Myocyte (in vitro differentiated cells): ENCODE measurements around the gene DOCK10. TPM values are rescaled to one million over a fixed set of nuclear protein-coding genes. Genes with fewer than 3 reads are reported as not detected.

ENCODE experiments used
- DNase-seq: peaks from one replicate; pipeline ENCODE4 v3.0.0-alpha.2; 2012; ENCODE audit warnings: low read depth
- total RNA-seq: library from RNA; depleted of rRNA; stranded (reverse); fragments of >200 nt; gene quantifications from 2 replicates; pipeline ENCODE4 v1.2.3, GENCODE V29; 2014

The DOCK10 gene
- total RNA-seq, 1 donor from 2014 or later, result 16.5 TPM

- DNase-seq, result peak; percentile 50
Measured at GRCh38 chr2:224982910-224983711, 59.2 kb downstream of the DOCK10 start.

GRCh38 chr2:224982226-224982625, 60.0 kb downstream of the DOCK10 start:
- no peak for DNase-seq

- DNase-seq, result no peak
Measured at GRCh38 chr2:224976629-224977525, 65.4 kb downstream of the DOCK10 start.

- no peak for DNase-seq
Measured at GRCh38 chr2:224975761-224976160, 66.5 kb downstream of the DOCK10 start.

- peak; percentile 87 for DNase-seq
Measured at GRCh38 chr2:224973112-224974016, 68.9 kb downstream of the DOCK10 start.

- DNase-seq, result no peak
Measured at GRCh38 chr2:224971214-224971613, 71.1 kb downstream of the DOCK10 start.

- DNase-seq, result no peak
Measured at GRCh38 chr2:224970311-224970710, 72.0 kb downstream of the DOCK10 start.

GRCh38 chr2:224969633-224970260, 72.5 kb downstream of the DOCK10 start:
- DNase-seq, result no peak

GRCh38 chr2:224969095-224969494, 73.2 kb downstream of the DOCK10 start:
- DNase-seq, result no peak

- DNase-seq, result peak; percentile 27
Measured at GRCh38 chr2:224968051-224968450, 74.2 kb downstream of the DOCK10 start.

- DNase-seq, result no peak
Measured at GRCh38 chr2:224966613-224967012, 75.7 kb downstream of the DOCK10 start.

- DNase-seq, result no peak
Measured at GRCh38 chr2:224959556-224959955, 82.7 kb downstream of the DOCK10 start.

- no peak for DNase-seq
Measured at GRCh38 chr2:224958873-224959272, 83.4 kb downstream of the DOCK10 start.

- no peak for DNase-seq
Measured at GRCh38 chr2:224958462-224958857, 83.8 kb downstream of the DOCK10 start.

GRCh38 chr2:224957540-224958461, 84.5 kb downstream of the DOCK10 start:
- DNase-seq, result no peak

GRCh38 chr2:224956706-224957105, 85.6 kb downstream of the DOCK10 start:
- DNase-seq, result no peak

- no peak for DNase-seq
Measured at GRCh38 chr2:224954980-224955379, 87.3 kb downstream of the DOCK10 start.

GRCh38 chr2:224952936-224953657, 89.2 kb downstream of the DOCK10 start:
- DNase-seq, result no peak
